Prostate gland (tissue), 2 donors: ENCODE results near the gene FBXO38. TPM values are rescaled to one million over a fixed set of nuclear protein-coding genes. Genes with fewer than 3 reads are reported as not detected.

ENCODE experiments used
- DNase-seq: peaks from one replicate; pipeline ENCODE4 v3.0.0-alpha.2; 2019; ENCODE audit warnings: low spot score
- H3K27ac ChIP-seq, 2 donors: fragments of 200-600 bp; sonication (generic); 2 replicates each; pipeline ENCODE4 v1.5.1; 2017 to 2019
- H3K27me3 ChIP-seq: fragments of 200-600 bp; sonication (generic); replicated peaks from 2 replicates; pipeline ENCODE4 v1.5.1; 2019; ENCODE audit not compliant: insufficient read depth
- H3K36me3 ChIP-seq, 2 donors: fragments of 200-600 bp; sonication (generic); 1 replicate in 1 of 2; 2 replicates in 1 of 2; pipeline versions ENCODE4 v1.5.1 to v1.8.1; 2017 to 2019
- H3K4me1 ChIP-seq: fragments of 200-600 bp; sonication (generic); replicated peaks from 2 replicates; pipeline ENCODE4 v1.5.1; 2019
- H3K4me3 ChIP-seq, 2 donors: fragments of 200-600 bp; sonication (generic); 2 replicates each; pipeline ENCODE4 v1.5.1; 2017 to 2019
- H3K9me3 ChIP-seq: fragments of 200-600 bp; sonication (generic); 2 replicates; pipeline ENCODE4 v1.5.1; 2017
- CTCF ChIP-seq, 4 experiments: fragments of 200-600 bp in 2 of 4; fragments of 450-650 bp in 2 of 4; sonication (generic) in 2 of 4; IDR thresholded peaks; 1 replicate in 3 of 4; 2 replicates in 1 of 4; pipeline ENCODE4 v1.5.1; 2016 to 2019; ENCODE audit warnings: antibody characterized with exemption in 4 of 4, mild to moderate bottlenecking in 2 of 4, moderate library complexity in 2 of 4
- POLR2A ChIP-seq: fragments of 450-650 bp; IDR thresholded peaks from one replicate; pipeline ENCODE4 v1.6.1; 2016; ENCODE audit warnings: antibody characterized with exemption, mild to moderate bottlenecking
- POLR2AphosphoS5 ChIP-seq: sonication (generic); formaldehyde crosslinking; IDR thresholded peaks from one replicate; pipeline ENCODE4 v1.6.1; 2017; ENCODE audit warnings: antibody characterized with exemption
- WGBS: methylation state at CpG from one replicate; pipeline ENCODE4 v1.1.5; 2018; 5-methylcytosine and 5-hydroxymethylcytosine counted together
- intact Hi-C: fragments of 100-400 bp; cut with DNase I; formaldehyde crosslinking; loops from one replicate; pipeline ENCODE4 v1.14.2; 2022
- total RNA-seq, 2 donors: library from RNA; depleted of rRNA; stranded (reverse); fragments of >200 nt; gene quantifications; one replicate each; pipeline ENCODE4 v1.1.0, GENCODE V29; 2016

Gene FBXO38
- total RNA-seq, 2 donors from 2014 or later, result 47.1 to 53.2 TPM

- Histone ChIP-seq H3K4me3 (no peak overlapping the region), H3K4me1 (no peaks in the 10 kb centered on the region), H3K36me3 (no peaks in the 10 kb centered on the region), H3K27me3 (no peaks in the 10 kb centered on the region), H3K27ac (no peak overlapping the region), H3K9me3 (no peaks in the 10 kb centered on the region)
- WGBS, result 55% methylated on average over 2 of the region's 2 CpGs
- intact Hi-C loops, result no loop called here
- TF ChIP-seq POLR2A, result no peak
- TF ChIP-seq CTCF (IDR thresholded peaks at IDR 0.05), result no peak
- no peak for TF ChIP-seq POLR2AphosphoS5
- DNase-seq, result no peak
These were observed 41.2 kb upstream of the FBXO38 start for GRCh38 chr5:148342371-148343045.

GRCh38 chr5:148343046-148343407 is 40.7 kb upstream of the FBXO38 start:
- Histone ChIP-seq H3K4me1 (no peaks in the 10 kb centered on the region), H3K9me3 (no peaks in the 10 kb centered on the region), H3K36me3 (no peaks in the 10 kb centered on the region), H3K27ac (no peak overlapping the region), H3K27me3 (no peaks in the 10 kb centered on the region), H3K4me3 (no peak overlapping the region)
- 48% methylated on average over 2 of the region's 2 CpGs for WGBS
- intact Hi-C loops, result no loop called here
- DNase-seq, result no peak
- TF ChIP-seq POLR2AphosphoS5 (no peak), CTCF (IDR thresholded peaks at IDR 0.05) (no peak), POLR2A (no peak)

- no peaks in the 10 kb centered on the region for H3K9me3 ChIP-seq
- no peak overlapping the region for H3K4me3 ChIP-seq
- 88% methylated on average over 7 of the region's 7 CpGs for WGBS
- intact Hi-C loops, result no loop called here
- no peaks in the 10 kb centered on the region for H3K27me3 ChIP-seq
- H3K4me1 ChIP-seq, result no peaks in the 10 kb centered on the region
- TF ChIP-seq POLR2AphosphoS5 (no peak), POLR2A (no peak), CTCF (IDR thresholded peaks at IDR 0.05) (no peak)
- DNase-seq, result no peak
- H3K36me3 ChIP-seq, result no peaks in the 10 kb centered on the region
- no peak overlapping the region for H3K27ac ChIP-seq
These were observed 39.9 kb upstream of the FBXO38 start for GRCh38 chr5:148343603-148344487.

- TF ChIP-seq POLR2AphosphoS5 (no peak), CTCF (IDR thresholded peaks at IDR 0.05) (no peak), POLR2A (no peak)
- no peaks in the 10 kb centered on the region for H3K36me3 ChIP-seq
- 87% methylated on average over 1 of the region's 1 CpG for WGBS
These were observed 36.1 kb upstream of the FBXO38 start for GRCh38 chr5:148347706-148348105.

More at GRCh38 chr5:148347706-148348105, 36.1 kb upstream of the FBXO38 start:
- H3K27me3 ChIP-seq, result no peaks in the 10 kb centered on the region
- H3K4me3 ChIP-seq, result no peak overlapping the region
- intact Hi-C loops, result no loop called here
- DNase-seq, result no peak
- H3K9me3 ChIP-seq, result no peaks in the 10 kb centered on the region
- no peaks in the 10 kb centered on the region for H3K4me1 ChIP-seq
- no peak overlapping the region for H3K27ac ChIP-seq
